ENCODE data around the gene TNIP3.

Gene TNIP3

DNA sequence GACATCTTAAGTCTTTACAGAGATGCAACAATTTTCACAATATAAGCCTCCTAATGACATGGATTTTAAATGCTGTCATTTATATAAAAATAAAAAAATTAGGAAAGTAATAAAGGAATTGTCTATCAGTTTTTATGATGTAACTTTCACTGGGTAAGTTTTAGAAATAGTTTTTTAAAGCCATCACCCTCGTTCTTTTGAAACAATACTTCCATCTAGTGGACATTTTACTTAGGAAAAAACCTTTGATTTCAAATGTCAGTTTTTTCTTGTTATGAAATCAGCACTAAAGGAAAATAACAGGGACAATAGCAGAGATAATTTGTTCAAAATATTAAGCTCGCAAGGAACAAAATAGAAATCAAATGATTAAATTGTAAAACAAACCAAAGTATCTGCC, 67.5 kb downstream of the TNIP3 start:
- H3K4me1 Mint-ChIP-seq (ENCODE audit: low read depth): no peaks in the 10 kb centered on the region
- H3K9me3 Mint-ChIP-seq: no peaks in the 10 kb centered on the region
- H3K36me3 Mint-ChIP-seq (ENCODE audit: low read depth): no peaks in the 10 kb centered on the region
- H3K27me3 Mint-ChIP-seq: no peaks in the 10 kb centered on the region
- DNase-seq: no peak
- no peak overlapping the region for H3K27ac Mint-ChIP-seq
- no peak overlapping the region for H3K4me3 Mint-ChIP-seq

DNA sequence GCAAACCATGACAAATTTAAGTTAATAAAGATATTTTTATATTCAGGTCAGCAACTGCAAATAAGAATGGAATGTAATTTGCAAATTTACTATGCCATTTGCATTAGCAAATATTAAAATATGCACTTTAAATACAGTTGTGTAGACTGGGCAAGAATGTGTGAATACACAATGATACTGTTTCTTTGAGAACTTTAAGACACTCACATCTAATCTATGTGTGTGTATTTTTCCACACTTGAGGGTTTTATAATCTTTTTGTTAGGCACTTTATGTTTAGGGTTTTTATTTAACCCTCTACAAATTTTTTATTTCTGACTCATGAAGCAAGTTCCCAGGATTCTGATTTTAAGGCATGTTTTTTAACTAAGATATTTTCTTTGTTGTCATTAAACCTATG, 67.9 kb downstream of the TNIP3 start:
- Mint-ChIP-seq H3K36me3 (ENCODE audit: low read depth) (no peaks in the 10 kb centered on the region), H3K9me3 (no peaks in the 10 kb centered on the region), H3K4me1 (ENCODE audit: low read depth) (no peaks in the 10 kb centered on the region), H3K27ac (no peak overlapping the region), H3K27me3 (no peaks in the 10 kb centered on the region), H3K4me3 (no peak overlapping the region)
- no peak for DNase-seq

DNA sequence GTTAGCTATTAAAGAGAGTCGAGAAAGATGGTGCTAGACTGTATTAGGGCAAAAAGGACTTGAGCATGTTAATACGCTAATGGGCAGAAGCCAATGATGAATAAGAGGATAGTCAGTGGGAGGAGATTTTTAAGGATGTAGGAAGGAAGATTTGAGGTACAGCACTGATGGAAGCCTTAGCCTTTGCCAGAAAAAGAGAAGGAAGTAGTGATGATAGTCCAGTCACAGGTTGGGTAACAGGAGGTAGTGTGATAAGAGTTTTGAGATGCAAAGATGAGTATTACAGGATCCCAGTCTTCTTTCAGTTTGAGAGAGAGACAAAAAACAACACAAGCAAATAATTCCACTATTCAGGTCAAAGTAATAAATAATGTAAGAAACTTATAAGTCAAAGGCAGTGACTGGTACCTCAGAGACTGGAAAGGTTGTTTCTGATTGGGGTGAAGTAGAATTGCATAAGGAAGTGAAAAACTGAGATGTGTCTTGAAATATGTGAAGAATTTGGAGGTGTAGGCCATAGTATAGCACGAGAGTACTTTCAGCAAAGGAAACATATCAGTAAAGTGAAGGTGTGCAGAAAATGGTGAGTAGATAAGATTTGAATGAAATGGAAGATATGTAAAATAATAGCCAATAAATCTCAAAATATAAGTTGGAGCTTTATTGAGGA, 69.7 kb downstream of the TNIP3 start:
- no peak overlapping the region for H3K27ac Mint-ChIP-seq
- H3K9me3 Mint-ChIP-seq: no peaks in the 10 kb centered on the region
- DNase-seq: no peak
- H3K27me3 Mint-ChIP-seq: no peaks in the 10 kb centered on the region
- H3K36me3 Mint-ChIP-seq (ENCODE audit: low read depth): no peaks in the 10 kb centered on the region
- H3K4me3 Mint-ChIP-seq: no peak overlapping the region
- H3K4me1 Mint-ChIP-seq (ENCODE audit: low read depth): no peaks in the 10 kb centered on the region

DNA sequence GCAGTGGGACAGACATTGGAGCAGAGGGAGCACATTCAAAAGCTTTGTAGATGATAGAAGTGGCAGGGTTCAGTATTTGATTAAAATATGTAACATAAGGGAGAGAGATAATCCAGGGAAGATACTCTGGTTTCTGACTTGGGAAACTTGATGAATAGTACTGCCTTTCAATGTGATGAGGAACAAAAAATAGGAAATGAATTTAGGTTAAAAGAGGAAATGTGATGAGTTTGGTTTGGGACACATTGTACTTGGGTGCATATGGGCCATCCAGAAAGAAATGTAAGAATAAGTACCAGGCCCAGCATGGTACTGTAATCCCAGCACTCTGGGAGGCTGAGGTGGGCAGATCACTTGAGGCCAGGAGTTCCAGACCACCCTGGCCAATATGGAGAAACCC, 70.9 kb downstream of the TNIP3 start:
- Mint-ChIP-seq H3K27me3 (no peaks in the 10 kb centered on the region), H3K27ac (no peak overlapping the region), H3K4me3 (no peak overlapping the region), H3K9me3 (no peaks in the 10 kb centered on the region), H3K4me1 (ENCODE audit: low read depth) (no peaks in the 10 kb centered on the region), H3K36me3 (ENCODE audit: low read depth) (no peaks in the 10 kb centered on the region)
- no peak for DNase-seq

DNA sequence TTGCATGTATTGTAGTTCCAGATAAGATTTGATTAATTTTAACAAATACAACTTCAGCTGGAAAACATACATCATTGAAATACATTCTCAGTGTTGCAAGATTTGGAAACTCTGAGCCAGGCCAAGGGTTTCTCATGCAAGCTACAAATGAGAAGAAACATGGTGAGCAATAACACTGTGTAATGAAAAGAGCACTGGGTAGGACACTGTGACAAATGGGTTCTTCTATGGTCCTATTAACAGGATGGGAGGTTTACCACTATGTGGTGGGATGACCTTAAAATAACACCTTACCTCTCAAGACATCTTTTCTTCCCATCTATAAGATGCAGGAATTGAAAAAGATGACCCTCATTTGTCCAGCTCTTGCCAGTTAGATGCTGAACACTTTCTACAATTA, 72.2 kb downstream of the TNIP3 start:
- no peak overlapping the region for H3K27ac Mint-ChIP-seq
- no peaks in the 10 kb centered on the region for H3K36me3 Mint-ChIP-seq (ENCODE audit: low read depth)
- H3K27me3 Mint-ChIP-seq: no peaks in the 10 kb centered on the region
- no peaks in the 10 kb centered on the region for H3K4me1 Mint-ChIP-seq (ENCODE audit: low read depth)
- DNase-seq: no peak
- H3K9me3 Mint-ChIP-seq: no peaks in the 10 kb centered on the region
- H3K4me3 Mint-ChIP-seq: no peak overlapping the region

DNA sequence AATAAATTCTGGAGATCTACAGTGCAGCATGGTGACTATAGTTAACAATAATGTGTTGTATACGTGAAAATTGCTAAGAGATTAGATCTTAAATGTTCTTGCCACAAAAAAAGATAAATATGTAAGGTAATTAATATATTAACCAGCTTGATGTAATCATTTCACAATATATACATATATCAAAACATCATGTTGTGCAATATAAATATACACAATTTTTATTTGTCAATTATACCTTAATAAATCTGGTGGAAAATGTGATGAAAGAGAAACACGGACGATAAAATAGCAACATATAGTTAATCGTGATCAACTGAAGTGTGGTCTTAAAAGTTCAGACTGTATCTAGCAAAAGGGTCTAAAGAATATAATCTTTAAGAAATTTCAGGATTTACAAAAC, 75.3 kb downstream of the TNIP3 start:
- Mint-ChIP-seq H3K36me3 (ENCODE audit: low read depth) (no peaks in the 10 kb centered on the region), H3K4me1 (ENCODE audit: low read depth) (no peaks in the 10 kb centered on the region), H3K4me3 (no peak overlapping the region), H3K27ac (no peak overlapping the region), H3K9me3 (no peaks in the 10 kb centered on the region), H3K27me3 (no peaks in the 10 kb centered on the region)
- no peak for DNase-seq

Measured in activated T-cell treated with anti-CD3 and anti-CD28 coated beads, Interleukin-2, amount 50 U/mL, for 24 hours (primary cell).